ENCODE data around the gene HOXA13.

The HOXA13 gene

DNA sequence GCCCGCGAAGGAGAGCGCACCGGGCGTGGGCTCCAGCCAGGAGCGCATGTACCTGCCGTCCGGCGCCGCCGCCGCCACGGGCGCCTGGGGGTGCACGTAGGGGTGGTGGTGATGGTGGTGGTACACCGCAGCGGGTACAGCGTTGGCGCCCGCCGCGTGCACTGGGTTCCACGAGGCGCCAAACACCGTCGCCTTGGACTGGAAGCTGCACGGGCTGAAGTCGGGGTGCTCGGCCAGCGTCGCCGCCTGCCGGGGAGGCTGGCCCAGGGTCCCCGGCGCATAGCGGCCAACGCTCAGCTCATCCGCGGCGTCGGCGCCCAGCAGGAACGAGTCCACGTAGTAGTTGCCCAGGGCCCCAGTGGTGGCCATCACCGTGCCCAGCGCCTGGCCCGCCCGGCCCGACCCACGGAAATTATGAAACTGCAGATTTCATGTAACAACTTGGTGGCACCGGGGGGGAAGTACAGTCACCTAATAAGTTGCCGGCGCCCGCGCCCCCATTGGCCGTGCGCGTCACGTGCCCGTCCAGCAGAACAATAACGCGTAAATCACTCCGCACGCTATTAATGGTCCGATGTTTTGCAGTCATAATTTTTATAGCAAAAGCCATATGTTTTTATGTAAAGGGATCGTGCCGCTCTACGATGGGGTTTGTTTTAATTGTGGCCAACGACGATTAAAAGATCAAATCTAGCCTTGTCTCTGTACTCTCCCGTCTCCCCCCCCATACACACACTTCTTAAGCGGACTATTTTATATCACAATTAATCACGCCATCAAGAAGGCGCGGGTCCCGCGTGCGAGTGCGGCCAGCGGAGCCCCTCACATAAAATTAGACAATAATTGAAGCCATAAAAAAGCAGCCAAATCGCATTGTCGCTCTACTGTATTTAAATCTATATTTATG is 34.5 kb downstream of the HOXA13 start, which contains the start of gene HOXA9:
Gene HOXA9, minus strand, starts transcription at position 449 of the 907 bp plus-strand sequence. Its CDS starts 80 bp downstream, at position 369.
- peak; percentile 53 for DNase-seq (ENCODE audit: low read depth)

GRCh38 chr7:27164367-27165088 is 35.4 kb downstream of the HOXA13 start:
- DNase-seq (ENCODE audit: low read depth): no peak
- H3K4me3 ChIP-seq (ENCODE audit: low read length): no peak overlapping the region
- TF ChIP-seq CTCF (IDR thresholded peaks at IDR 0.05; ENCODE audit: insufficient read depth, low read depth, low read length, missing control alignments): no peak

More for the DNA sequence above, 34.5 kb downstream of the HOXA13 start, which contains the start of gene HOXA9:
- no peak for TF ChIP-seq CTCF (IDR thresholded peaks at IDR 0.05; ENCODE audit: insufficient read depth, low read depth, low read length, missing control alignments)
- no peak within 1 kb of the TSS for H3K4me3 ChIP-seq (ENCODE audit: low read length)

DNA sequence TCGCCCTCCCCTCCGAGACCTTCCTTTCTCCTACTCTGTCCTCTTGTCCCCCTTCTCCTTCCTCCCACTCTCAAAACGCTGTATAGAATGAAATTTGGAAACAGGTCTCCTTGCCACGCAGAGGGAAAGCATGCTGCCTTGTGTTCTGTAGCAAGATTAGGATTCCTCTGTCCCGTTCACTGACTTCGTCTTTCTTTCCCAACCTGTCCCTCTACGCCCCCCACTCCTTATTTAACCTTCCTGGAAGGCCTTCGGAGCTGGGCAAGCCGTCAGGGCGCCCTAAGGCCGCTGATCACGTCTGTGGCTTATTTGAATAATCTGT is 35.9 kb downstream of the HOXA13 start:
- no peak overlapping the region for H3K4me3 ChIP-seq (ENCODE audit: low read length)
- no peak for TF ChIP-seq CTCF (IDR thresholded peaks at IDR 0.05; ENCODE audit: insufficient read depth, low read depth, low read length, missing control alignments)
- no peak for DNase-seq (ENCODE audit: low read depth)

DNA sequence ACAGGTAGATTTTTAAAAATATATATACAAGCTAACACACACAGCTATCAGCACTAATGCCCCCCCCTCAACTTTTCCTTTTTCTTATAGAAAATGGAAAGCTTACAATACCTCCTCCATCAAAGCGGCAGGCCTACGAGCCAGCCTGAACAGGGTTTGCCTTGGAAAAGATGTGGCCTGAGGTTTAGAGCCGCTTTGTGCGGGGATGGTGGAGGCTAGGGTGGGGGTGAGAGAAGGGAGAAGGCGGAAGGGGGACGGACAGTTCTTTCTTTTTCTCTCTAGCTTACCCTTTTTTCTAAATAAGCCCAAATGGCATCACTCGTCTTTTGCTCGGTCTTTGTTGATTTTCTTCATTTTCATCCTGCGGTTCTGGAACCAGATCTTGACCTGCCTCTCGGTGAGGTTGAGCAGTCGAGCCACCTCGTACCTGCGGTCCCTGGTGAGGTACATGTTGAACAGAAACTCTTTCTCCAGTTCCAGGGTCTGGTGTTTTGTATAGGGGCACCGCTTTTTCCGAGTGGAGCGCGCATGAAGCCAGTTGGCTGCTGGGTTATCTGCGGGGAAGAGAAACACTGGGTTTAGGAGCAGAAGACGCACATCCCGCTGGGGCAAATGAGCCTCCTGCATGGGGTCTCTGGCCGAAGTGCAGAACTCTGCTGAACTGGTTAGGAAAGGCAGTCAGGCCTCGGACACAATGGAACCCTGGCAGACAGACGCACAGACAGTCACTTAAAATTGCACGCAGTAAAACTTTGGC is 36.4 kb downstream of the HOXA13 start:
- no peak for DNase-seq (ENCODE audit: low read depth)
- no peak overlapping the region for H3K4me3 ChIP-seq (ENCODE audit: low read length)
- no peak for TF ChIP-seq CTCF (IDR thresholded peaks at IDR 0.05; ENCODE audit: insufficient read depth, low read depth, low read length, missing control alignments)

DNA sequence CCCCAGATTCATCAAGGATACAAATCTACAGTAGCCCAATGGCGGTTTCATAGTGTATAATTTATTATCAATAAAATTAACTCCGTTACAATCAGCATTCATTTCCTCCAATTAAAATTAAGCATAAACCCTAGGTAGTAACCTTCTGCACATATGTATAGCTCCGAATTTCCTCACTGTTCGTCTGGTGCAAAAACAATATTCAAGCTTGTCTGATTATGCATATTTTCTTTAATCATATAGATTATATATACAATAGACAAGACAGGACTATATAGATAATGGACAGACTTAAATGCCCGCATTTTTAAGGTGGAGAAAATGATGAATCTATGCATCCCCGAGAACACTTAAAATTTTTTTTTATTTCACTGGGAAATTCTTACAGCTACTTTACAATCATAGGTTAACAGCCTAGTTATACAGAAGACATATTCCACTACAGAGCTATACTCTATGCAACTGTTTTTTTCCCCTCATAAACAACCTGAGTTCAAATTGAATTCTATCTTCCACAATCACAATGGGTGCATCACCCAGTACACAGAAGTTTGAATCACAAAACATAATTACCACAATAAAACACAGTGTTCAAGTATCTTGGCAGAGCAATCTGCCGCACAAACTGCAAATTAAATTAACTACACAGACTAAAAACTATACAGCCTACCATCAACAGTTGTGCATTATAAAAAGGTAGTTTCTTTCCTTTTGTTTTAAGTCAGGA is 37.2 kb downstream of the HOXA13 start:
- TF ChIP-seq CTCF (IDR thresholded peaks at IDR 0.05; ENCODE audit: insufficient read depth, low read depth, low read length, missing control alignments): no peak
- DNase-seq (ENCODE audit: low read depth): no peak
- no peak overlapping the region for H3K4me3 ChIP-seq (ENCODE audit: low read length)
